Brain microvascular endothelial cell (primary cell): Measurements from ENCODE around the gene CNDP2.

Experiments
- DNase-seq: peaks from one replicate; pipeline ENCODE4 v3.0.0-alpha.2; 2020
- H3K27ac ChIP-seq: fragments of 250-450 bp; sonication (Bioruptor Pico); 2 replicates; pipeline ENCODE4 v1.5.1; 2020; ENCODE audit warnings: mild to moderate bottlenecking, moderate library complexity
- H3K27me3 ChIP-seq: fragments of 250-450 bp; sonication (Bioruptor Pico); replicated peaks from 2 replicates; pipeline ENCODE4 v1.5.1; 2020; ENCODE audit warnings: mild to moderate bottlenecking
- H3K36me3 ChIP-seq: fragments of 250-450 bp; sonication (Bioruptor Pico); replicated peaks from 2 replicates; pipeline ENCODE4 v1.5.1; 2020; ENCODE audit warnings: mild to moderate bottlenecking
- H3K4me3 ChIP-seq: 2 replicates; pipeline ENCODE4 v1.5.1; 2011; ENCODE audit warnings: low read depth, mild to moderate bottlenecking, control low read depth, low read length, moderate library complexity
- in situ Hi-C: cut with HindIII; loops from 2 replicates; pipeline ENCODE4 v1.10.0; 2017; ENCODE audit warnings: low sequenced_read_pairs, low pct_ligation_motif_present
- TF ChIP-seq, protein P1 (sequence below): IDR thresholded peaks from 2 replicates; pipeline ENCODE4 v1.5.1; 2011; ENCODE audit warnings: low read depth, mild to moderate bottlenecking, moderate library complexity, low read length, control low read depth, inconsistent platforms; ENCODE audit errors: missing control alignments

Gene CNDP2

GRCh38 chr18:74528478-74528877 lies 32.3 kb downstream of the CNDP2 start:
- TF ChIP-seq, protein P1, sequence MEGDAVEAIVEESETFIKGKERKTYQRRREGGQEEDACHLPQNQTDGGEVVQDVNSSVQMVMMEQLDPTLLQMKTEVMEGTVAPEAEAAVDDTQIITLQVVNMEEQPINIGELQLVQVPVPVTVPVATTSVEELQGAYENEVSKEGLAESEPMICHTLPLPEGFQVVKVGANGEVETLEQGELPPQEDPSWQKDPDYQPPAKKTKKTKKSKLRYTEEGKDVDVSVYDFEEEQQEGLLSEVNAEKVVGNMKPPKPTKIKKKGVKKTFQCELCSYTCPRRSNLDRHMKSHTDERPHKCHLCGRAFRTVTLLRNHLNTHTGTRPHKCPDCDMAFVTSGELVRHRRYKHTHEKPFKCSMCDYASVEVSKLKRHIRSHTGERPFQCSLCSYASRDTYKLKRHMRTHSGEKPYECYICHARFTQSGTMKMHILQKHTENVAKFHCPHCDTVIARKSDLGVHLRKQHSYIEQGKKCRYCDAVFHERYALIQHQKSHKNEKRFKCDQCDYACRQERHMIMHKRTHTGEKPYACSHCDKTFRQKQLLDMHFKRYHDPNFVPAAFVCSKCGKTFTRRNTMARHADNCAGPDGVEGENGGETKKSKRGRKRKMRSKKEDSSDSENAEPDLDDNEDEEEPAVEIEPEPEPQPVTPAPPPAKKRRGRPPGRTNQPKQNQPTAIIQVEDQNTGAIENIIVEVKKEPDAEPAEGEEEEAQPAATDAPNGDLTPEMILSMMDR, result no peak
- Histone ChIP-seq H3K4me3 (no peak overlapping the region), H3K36me3 (no peaks in the 10 kb centered on the region), H3K27me3 (no peaks in the 10 kb centered on the region), H3K27ac (no peak overlapping the region)
- no peak for DNase-seq
- in situ Hi-C loops, result no loop called here

DNA sequence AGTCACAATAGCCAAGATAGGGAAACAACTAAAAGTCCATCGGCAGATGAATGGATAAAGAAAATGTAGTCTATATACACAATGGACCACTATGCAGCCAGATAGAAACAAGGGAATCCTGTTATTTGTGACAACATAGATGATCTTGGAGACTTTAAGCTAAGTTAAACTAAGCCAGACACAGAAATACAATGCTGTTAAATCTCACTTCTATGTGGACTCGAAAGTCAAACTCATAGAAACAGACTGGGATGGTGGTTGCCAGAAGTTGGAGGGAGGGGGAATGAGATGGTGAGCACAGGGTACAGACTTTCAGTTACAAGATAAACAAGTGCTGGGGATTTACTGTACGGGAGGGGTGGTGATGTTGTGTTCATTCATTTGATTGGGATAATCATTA lies 32.8 kb downstream of the CNDP2 start:
- DNase-seq, result no peak
- H3K36me3 ChIP-seq, result no peaks in the 10 kb centered on the region
- H3K27ac ChIP-seq, result no peak overlapping the region
- TF ChIP-seq, protein P1, result no peak
- no peaks in the 10 kb centered on the region for H3K27me3 ChIP-seq
- in situ Hi-C loops, result no loop called here
- H3K4me3 ChIP-seq, result no peak overlapping the region

- Histone ChIP-seq H3K27ac (no peak overlapping the region), H3K36me3 (no peaks in the 10 kb centered on the region), H3K27me3 (no peaks in the 10 kb centered on the region), H3K4me3 (no peak overlapping the region)
- TF ChIP-seq, protein P1, result no peak
- in situ Hi-C loops, result no loop called here
- DNase-seq, result no peak
Observed at GRCh38 chr18:74529378-74529777, 33.2 kb downstream of the CNDP2 start.

- Histone ChIP-seq H3K27ac (no peak overlapping the region), H3K36me3 (no peaks in the 10 kb centered on the region), H3K27me3 (no peaks in the 10 kb centered on the region), H3K4me3 (no peak overlapping the region)
- no peak for DNase-seq
- TF ChIP-seq, protein P1, result no peak
- in situ Hi-C loops, result no loop called here
Observed at GRCh38 chr18:74529811-74530583, 33.8 kb downstream of the CNDP2 start.

- no peak overlapping the region for H3K27ac ChIP-seq
- H3K36me3 ChIP-seq, result no peaks in the 10 kb centered on the region
- no peak overlapping the region for H3K4me3 ChIP-seq
- TF ChIP-seq, protein P1, result no peak
- no peaks in the 10 kb centered on the region for H3K27me3 ChIP-seq
- DNase-seq, result no peak
- in situ Hi-C loops, result no loop called here
Observed at GRCh38 chr18:74530584-74530862, 34.4 kb downstream of the CNDP2 start.

DNA sequence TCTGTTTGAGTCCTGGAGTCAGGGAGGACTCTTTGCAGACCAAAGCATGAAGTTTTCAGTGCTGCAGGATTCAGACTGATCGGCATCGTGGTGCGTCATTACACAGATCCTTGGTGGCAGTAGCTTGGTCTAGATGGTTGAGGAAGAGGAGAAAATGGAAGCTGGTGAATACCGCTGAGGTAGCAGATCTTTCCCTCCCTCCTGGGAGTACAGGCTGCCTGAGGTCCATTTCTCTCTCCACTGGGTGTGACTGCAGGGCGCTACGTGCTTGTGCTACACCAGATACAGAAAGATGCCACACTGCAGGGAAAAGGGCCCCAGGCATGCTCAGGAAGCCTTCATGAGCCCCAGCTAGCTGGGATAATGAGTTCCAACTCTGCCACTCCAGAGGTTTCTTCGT lies 34.9 kb downstream of the CNDP2 start:
- no peak for DNase-seq
- no peak overlapping the region for H3K4me3 ChIP-seq
- H3K27me3 ChIP-seq, result no peaks in the 10 kb centered on the region
- in situ Hi-C loops, result no loop called here
- no peak overlapping the region for H3K27ac ChIP-seq
- no peaks in the 10 kb centered on the region for H3K36me3 ChIP-seq
- TF ChIP-seq, protein P1, result no peak
